ENCODE measurements around the gene ZNF507. TPM values are rescaled to one million over a fixed set of nuclear protein-coding genes. Genes with fewer than 3 reads are reported as not detected.

ZNF507 gene
- total RNA-seq, 2 experiments from 2014 or later: 25.2 to 27.6 TPM

- POLR2A ChIA-PET: no interaction called here
- Mint-ChIP-seq H3K27ac (no peak overlapping the region), H3K4me1 (peaks cover 38% of the 10 kb centered on the region), H3K36me3 (ENCODE audit: low read depth) (peaks cover 60% of the 10 kb centered on the region), H3K27me3 (no peaks in the 10 kb centered on the region), H3K9me3 (ENCODE audit: low read depth) (no peaks in the 10 kb centered on the region), H3K4me3 (no peak overlapping the region)
- CTCF ChIA-PET: interaction anchor here (1.5 to 1.8 kb wide), 2 partner anchors 10 to 11 kb away, joined by 5 to 7 read pairs; no protein-coding TSS in a partner anchor
- ATAC-seq (no peak), DNase-seq (no peak)
- intact Hi-C loops (cut with DNase I, micrococcal nuclease): no loop called here
These were observed 12.9 kb downstream of the ZNF507 start for GRCh38 chr19:32358321-32358720.

GRCh38 chr19:32359581-32359980, 14.2 kb downstream of the ZNF507 start:
- ATAC-seq: no peak
- intact Hi-C loops (cut with DNase I, micrococcal nuclease): no loop called here
- no peak for DNase-seq
- Mint-ChIP-seq H3K27ac (no peak overlapping the region), H3K4me1 (peaks cover 39% of the 10 kb centered on the region), H3K36me3 (ENCODE audit: low read depth) (peaks cover 58% of the 10 kb centered on the region), H3K9me3 (ENCODE audit: low read depth) (no peaks in the 10 kb centered on the region), H3K4me3 (no peak overlapping the region), H3K27me3 (no peaks in the 10 kb centered on the region)
- POLR2A ChIA-PET: no interaction called here
- CTCF ChIA-PET: interaction anchor here (0.6 to 1.0 kb wide), 2 partner anchors 46 to 1785 kb away, joined by 3 read pairs; no protein-coding TSS in a partner anchor

DNA sequence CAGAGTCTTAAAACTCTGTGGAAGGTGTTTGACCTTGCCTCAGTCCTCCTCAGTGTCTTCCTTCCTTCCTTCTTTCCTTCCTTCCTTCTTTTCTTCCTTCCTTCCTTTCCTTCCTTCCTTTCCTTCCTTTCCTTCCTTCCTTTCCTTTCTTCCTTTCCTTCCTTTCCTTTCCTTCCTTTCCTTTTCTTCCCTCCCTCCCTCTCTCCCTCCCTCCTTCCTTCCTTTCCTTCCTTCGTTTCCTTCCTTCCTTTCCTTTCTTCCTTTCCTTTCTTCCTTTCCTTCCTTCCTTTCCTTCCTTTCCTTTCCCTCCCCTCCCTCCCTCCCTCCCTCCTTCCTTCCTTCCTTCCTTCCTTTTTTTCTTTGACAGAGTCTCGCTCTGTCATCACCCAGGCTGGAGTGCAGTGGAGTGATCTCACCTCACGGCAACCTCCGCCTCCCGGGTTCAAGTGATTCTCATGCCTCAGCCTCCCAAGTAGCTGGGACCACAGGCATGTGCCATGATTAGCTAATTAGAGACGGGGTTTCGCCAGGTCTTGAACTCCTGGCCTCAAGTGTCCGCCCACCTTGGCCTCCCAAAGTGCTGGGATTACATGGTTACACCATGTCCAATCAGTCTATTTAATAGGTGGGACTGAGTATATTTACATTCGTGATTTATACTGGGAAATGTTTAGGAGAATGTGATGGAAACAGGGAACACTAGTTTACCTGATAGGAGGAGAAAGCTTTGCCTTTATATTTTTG, 16.3 kb downstream of the ZNF507 start:
- POLR2A ChIA-PET: no interaction called here
- no peak for ATAC-seq
- H3K9me3 Mint-ChIP-seq (ENCODE audit: low read depth): no peaks in the 10 kb centered on the region
- intact Hi-C loops (cut with DNase I, micrococcal nuclease): no loop called here
- peak overlapping the region; percentile 18 for H3K27ac Mint-ChIP-seq
- H3K27me3 Mint-ChIP-seq: no peaks in the 10 kb centered on the region
- no peak overlapping the region for H3K4me3 Mint-ChIP-seq
- CTCF ChIA-PET: no interaction called here
- H3K36me3 Mint-ChIP-seq (ENCODE audit: low read depth): peaks cover 57% of the 10 kb centered on the region
- DNase-seq: no peak
- peaks cover 37% of the 10 kb centered on the region for H3K4me1 Mint-ChIP-seq

DNA sequence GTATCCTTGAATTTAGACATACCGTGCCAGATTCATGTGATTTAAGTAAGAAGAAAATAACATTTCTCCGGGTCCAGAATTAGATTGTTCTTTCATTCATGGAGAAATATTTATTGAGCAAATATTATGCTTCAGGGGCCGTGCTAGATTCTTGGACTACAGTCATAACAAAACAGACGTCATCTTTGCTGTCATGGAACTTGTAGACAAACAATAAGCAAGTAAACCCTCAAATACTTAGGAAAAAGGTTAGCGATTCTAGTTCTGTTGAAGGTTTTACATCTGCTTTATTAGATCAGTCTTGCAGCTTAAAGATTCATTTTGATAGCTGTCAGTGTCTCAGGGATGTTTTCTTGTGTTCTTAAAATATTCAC, 16.9 kb downstream of the ZNF507 start:
- Mint-ChIP-seq H3K27me3 (no peaks in the 10 kb centered on the region), H3K9me3 (ENCODE audit: low read depth) (no peaks in the 10 kb centered on the region), H3K4me1 (peaks cover 40% of the 10 kb centered on the region), H3K27ac (peak overlapping the region; percentile 18), H3K36me3 (ENCODE audit: low read depth) (peaks cover 60% of the 10 kb centered on the region), H3K4me3 (no peak overlapping the region)
- no peak for DNase-seq
- no peak for ATAC-seq
- intact Hi-C loops (cut with DNase I, micrococcal nuclease): no loop called here
- CTCF ChIA-PET: no interaction called here
- POLR2A ChIA-PET: no interaction called here

DNA sequence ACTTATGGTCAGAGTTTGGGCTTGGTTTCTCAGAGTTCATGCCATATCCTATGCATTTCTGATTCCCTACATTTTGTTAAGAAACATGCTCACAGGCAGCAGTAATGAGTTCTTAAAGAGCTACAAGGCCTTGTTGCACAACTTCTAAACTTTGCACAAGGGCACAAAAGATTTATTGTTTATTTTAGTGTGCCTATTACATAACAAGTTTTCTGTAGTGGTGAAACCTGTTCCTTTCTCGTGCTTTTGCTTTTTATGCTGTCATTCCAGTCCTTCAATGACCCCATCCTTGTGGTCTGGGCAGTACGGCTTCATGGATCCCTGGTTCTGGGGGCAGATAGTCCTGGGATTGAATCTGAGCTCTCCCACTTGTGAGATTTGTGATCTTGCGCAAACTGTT, 17.8 kb downstream of the ZNF507 start:
- Mint-ChIP-seq H3K27me3 (no peaks in the 10 kb centered on the region), H3K36me3 (ENCODE audit: low read depth) (peaks cover 66% of the 10 kb centered on the region), H3K27ac (no peak overlapping the region), H3K4me3 (no peak overlapping the region), H3K9me3 (ENCODE audit: low read depth) (no peaks in the 10 kb centered on the region), H3K4me1 (peaks cover 43% of the 10 kb centered on the region)
- ATAC-seq (no peak), DNase-seq (no peak)
- POLR2A ChIA-PET: no interaction called here
- intact Hi-C loops (cut with DNase I, micrococcal nuclease): no loop called here
- CTCF ChIA-PET: interaction anchor here (0.7 kb wide), 1 partner anchor 41 kb away, joined by 3 read pairs; no protein-coding TSS in a partner anchor

DNA sequence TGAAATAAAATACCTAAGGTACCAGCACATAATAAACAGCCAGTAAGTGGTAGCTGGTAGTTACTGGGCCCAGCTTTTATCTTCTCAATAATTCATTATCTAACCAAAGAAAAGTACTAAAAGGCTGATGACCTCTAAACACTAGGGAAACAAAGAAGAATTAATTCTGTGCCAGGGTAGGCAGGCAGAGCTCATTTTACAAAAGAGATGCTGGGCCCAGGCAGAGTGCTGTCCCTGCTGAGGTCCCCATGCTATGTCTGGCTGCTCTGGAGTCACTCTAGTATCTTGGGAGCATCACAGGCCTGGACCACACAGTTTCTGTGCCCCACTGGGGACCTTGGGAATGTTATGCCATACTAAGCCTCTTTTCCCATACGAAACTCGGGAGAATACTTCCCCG, 18.2 kb downstream of the ZNF507 start:
- no peak overlapping the region for H3K27ac Mint-ChIP-seq
- no peak overlapping the region for H3K4me3 Mint-ChIP-seq
- H3K4me1 Mint-ChIP-seq: peaks cover 41% of the 10 kb centered on the region
- CTCF ChIA-PET: interaction anchor here (0.7 to 0.9 kb wide), 3 partner anchors 18 to 40 kb away, joined by 3 read pairs; partner anchors contain the start of gene ZNF507
- DNase-seq (no peak), ATAC-seq (no peak)
- H3K9me3 Mint-ChIP-seq (ENCODE audit: low read depth): no peaks in the 10 kb centered on the region
- peaks cover 68% of the 10 kb centered on the region for H3K36me3 Mint-ChIP-seq (ENCODE audit: low read depth)
- no peaks in the 10 kb centered on the region for H3K27me3 Mint-ChIP-seq
- intact Hi-C loops (cut with DNase I, micrococcal nuclease): no loop called here
- POLR2A ChIA-PET: no interaction called here

DNA sequence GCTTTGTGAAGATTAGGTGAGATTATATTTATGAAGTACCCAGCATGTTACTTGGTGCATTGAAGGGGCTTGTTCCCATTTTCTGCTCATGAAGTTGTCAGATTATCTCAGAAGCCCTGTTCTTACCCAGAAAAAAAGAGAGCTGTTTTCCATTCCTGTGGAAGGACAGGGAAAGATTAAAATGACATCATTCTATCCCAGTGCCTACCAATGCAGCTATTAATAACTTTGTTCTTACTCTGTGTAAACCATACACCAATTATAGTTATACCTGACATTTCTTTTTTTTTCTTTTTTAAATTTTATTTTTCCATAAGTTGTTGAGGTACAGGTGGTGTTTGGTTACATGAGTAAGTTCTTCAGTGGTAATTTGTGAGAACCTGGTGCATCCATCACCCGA, 18.6 kb downstream of the ZNF507 start:
- DNase-seq: no peak
- no peak for ATAC-seq
- Mint-ChIP-seq H3K4me1 (peaks cover 41% of the 10 kb centered on the region), H3K36me3 (ENCODE audit: low read depth) (peaks cover 71% of the 10 kb centered on the region), H3K9me3 (ENCODE audit: low read depth) (no peaks in the 10 kb centered on the region), H3K27me3 (no peaks in the 10 kb centered on the region), H3K27ac (no peak overlapping the region), H3K4me3 (no peak overlapping the region)
- ChIA-PET POLR2A (no interaction called here), CTCF (interaction anchor here (0.9 kb wide), 2 partner anchors 18 to 24 kb away, joined by 3 read pairs; partner anchors contain the start of gene ZNF507)
- intact Hi-C loops (cut with DNase I, micrococcal nuclease): no loop called here

GRCh38 chr19:32367063-32367462, 21.7 kb downstream of the ZNF507 start:
- Mint-ChIP-seq H3K4me3 (no peak overlapping the region), H3K9me3 (ENCODE audit: low read depth) (no peaks in the 10 kb centered on the region), H3K4me1 (peaks cover 33% of the 10 kb centered on the region), H3K27ac (no peak overlapping the region), H3K36me3 (ENCODE audit: low read depth) (peaks cover 79% of the 10 kb centered on the region), H3K27me3 (no peaks in the 10 kb centered on the region)
- intact Hi-C loops (cut with DNase I, micrococcal nuclease): no loop called here
- DNase-seq (no peak), ATAC-seq (no peak)
- ChIA-PET POLR2A (no interaction called here), CTCF (interaction anchor here (1.6 kb wide), 1 partner anchor 10 kb away, joined by 7 read pairs; no protein-coding TSS in a partner anchor)

GRCh38 chr19:32367948-32368536, 22.6 kb downstream of the ZNF507 start:
- Mint-ChIP-seq H3K27ac (no peak overlapping the region), H3K9me3 (ENCODE audit: low read depth) (no peaks in the 10 kb centered on the region), H3K4me3 (no peak overlapping the region), H3K27me3 (no peaks in the 10 kb centered on the region), H3K4me1 (peaks cover 29% of the 10 kb centered on the region), H3K36me3 (ENCODE audit: low read depth) (peaks cover 79% of the 10 kb centered on the region)
- no peak for DNase-seq
- intact Hi-C loops (cut with DNase I, micrococcal nuclease): no loop called here
- POLR2A ChIA-PET: interaction anchor here (0.6 to 0.7 kb wide), 2 partner anchors 30 to 39 kb away, joined by 3 to 4 read pairs; no protein-coding TSS in a partner anchor
- no peak for ATAC-seq
- CTCF ChIA-PET: interaction anchor here (0.7 to 1.6 kb wide), 2 partner anchors 11 to 17 kb away, joined by 3 to 7 read pairs; no protein-coding TSS in a partner anchor

DNA sequence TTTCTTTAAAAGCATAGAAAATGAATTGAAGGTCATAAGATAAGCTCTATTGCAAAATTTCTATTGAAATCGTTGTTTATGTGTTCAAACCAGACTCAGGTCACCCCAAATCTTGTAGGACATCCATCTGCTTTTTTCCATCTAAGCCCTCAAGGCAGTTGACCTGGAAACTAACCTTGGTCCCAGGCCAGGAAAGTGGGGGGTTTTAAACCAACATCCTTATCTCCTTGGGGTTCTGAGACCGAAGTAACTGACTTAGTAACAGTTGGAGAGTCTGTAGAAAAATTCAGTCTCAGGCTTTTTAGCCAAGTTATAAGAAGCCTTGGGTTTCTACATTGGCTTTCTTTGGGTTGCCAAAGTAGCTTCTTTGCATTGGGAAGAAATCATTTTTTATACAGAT, 23.4 kb downstream of the ZNF507 start:
- intact Hi-C loops (cut with DNase I, micrococcal nuclease): no loop called here
- no peaks in the 10 kb centered on the region for H3K9me3 Mint-ChIP-seq (ENCODE audit: low read depth)
- H3K27ac Mint-ChIP-seq: no peak overlapping the region
- no peak overlapping the region for H3K4me3 Mint-ChIP-seq
- peaks cover 78% of the 10 kb centered on the region for H3K36me3 Mint-ChIP-seq (ENCODE audit: low read depth)
- no peak for ATAC-seq
- ChIA-PET POLR2A (interaction anchor here (0.6 to 0.7 kb wide), 2 partner anchors 30 to 39 kb away, joined by 3 to 4 read pairs; no protein-coding TSS in a partner anchor), CTCF (interaction anchor here (0.7 to 1.6 kb wide), 3 partner anchors 11 to 23 kb away, joined by 3 to 7 read pairs (median 3); partner anchors contain the start of gene ZNF507)
- H3K4me1 Mint-ChIP-seq: peaks cover 26% of the 10 kb centered on the region
- H3K27me3 Mint-ChIP-seq: no peaks in the 10 kb centered on the region
- DNase-seq: no peak

DNA sequence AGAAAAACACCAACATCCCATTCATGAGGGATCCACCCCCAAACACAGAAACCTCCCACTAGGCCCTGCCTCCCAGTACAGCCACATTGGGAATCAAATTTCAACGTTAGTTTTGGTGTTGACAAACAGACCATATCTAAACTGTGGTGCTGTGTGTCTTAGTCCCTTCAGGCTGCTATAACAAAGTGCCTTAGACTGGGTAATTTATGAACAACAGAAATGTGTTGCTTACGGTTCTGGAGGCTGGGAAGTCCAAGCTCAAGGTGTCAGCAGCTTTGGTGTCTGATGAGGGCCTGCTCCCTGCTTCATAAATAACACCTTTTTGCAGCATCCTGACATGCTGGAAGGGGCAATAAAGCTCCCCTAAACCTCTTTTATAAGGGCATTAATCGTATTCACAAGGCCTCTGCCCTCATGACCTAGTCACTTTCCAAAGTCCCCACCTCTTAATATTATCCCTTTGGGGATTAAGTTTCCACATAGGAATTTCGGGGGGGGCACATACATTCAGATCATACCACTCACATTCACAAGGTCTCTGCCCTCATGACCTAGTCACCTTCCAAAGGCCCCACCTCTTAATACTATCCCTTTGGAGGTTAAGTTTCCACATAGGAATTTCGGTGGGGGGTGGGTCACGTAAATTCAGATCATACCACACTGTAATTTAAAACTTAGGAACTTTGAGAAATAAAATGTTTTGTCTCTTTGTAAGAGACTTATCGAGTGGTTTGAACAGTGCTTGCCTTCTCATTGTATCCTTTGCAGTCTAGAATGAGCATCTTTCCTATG, 27.5 kb downstream of the ZNF507 start:
- Mint-ChIP-seq H3K9me3 (ENCODE audit: low read depth) (no peaks in the 10 kb centered on the region), H3K4me3 (no peak overlapping the region), H3K27ac (no peak overlapping the region), H3K27me3 (no peaks in the 10 kb centered on the region), H3K36me3 (ENCODE audit: low read depth) (peaks cover 50% of the 10 kb centered on the region), H3K4me1 (peaks cover 2% of the 10 kb centered on the region)
- ChIA-PET POLR2A (no interaction called here), CTCF (interaction anchor here (0.6 kb wide), 1 partner anchor 603 kb away, joined by 3 read pairs; no protein-coding TSS in a partner anchor)
- DNase-seq: no peak
- intact Hi-C loops (cut with DNase I, micrococcal nuclease): no loop called here
- no peak for ATAC-seq
